Fibroblast of lung (primary cell): ENCODE results near the gene FSHB.

Source experiments
- EZH2 ChIP-seq: IDR thresholded peaks from 2 replicates; pipeline ENCODE4 v1.5.1; 2012; ENCODE audit warnings: low read length, control low read depth, mild to moderate bottlenecking; ENCODE audit errors: missing control alignments
- TF ChIP-seq, protein P1 (sequence below), 2 donors: IDR thresholded peaks in 1 of 2; conservative IDR thresholded peaks in 1 of 2; 1 replicate in 1 of 2; 2 replicates in 1 of 2; pipeline ENCODE4 v1.5.1; 2011 to 2012; ENCODE audit warnings: low read length in 2 of 2, control low read depth in 1 of 2, inconsistent platforms in 1 of 2, low read depth in 1 of 2, mild to moderate bottlenecking in 1 of 2

- TF ChIP-seq EZH2: no peak
- TF ChIP-seq, protein P1, sequence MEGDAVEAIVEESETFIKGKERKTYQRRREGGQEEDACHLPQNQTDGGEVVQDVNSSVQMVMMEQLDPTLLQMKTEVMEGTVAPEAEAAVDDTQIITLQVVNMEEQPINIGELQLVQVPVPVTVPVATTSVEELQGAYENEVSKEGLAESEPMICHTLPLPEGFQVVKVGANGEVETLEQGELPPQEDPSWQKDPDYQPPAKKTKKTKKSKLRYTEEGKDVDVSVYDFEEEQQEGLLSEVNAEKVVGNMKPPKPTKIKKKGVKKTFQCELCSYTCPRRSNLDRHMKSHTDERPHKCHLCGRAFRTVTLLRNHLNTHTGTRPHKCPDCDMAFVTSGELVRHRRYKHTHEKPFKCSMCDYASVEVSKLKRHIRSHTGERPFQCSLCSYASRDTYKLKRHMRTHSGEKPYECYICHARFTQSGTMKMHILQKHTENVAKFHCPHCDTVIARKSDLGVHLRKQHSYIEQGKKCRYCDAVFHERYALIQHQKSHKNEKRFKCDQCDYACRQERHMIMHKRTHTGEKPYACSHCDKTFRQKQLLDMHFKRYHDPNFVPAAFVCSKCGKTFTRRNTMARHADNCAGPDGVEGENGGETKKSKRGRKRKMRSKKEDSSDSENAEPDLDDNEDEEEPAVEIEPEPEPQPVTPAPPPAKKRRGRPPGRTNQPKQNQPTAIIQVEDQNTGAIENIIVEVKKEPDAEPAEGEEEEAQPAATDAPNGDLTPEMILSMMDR (conservative IDR thresholded peaks at IDR 0.05 in 1 of 2, IDR thresholded peaks at IDR 0.05 in 1 of 2; ENCODE audit: low read depth in 1 of 2, low read length in 2 of 2): peak; percentile 58 to 64
These were observed 34.2 kb upstream of the FSHB start for GRCh38 chr11:30196400-30197206.
